A549 (cell line): Measurements from ENCODE around the gene BTF3. TPM values are rescaled to one million over a fixed set of nuclear protein-coding genes. Genes with fewer than 3 reads are reported as not detected.
"Not testable (repeated sequence)": the region's sequence is repeated elsewhere in the genome, so short reads cannot be mapped to it uniquely, and the experiment has no call there.

Experiments used
- ATAC-seq, 2 experiments: fragments of 200-7000 bp in 1 of 2; fragments of >200 bp in 1 of 2; cut with Nextera tagmentation in 1 of 2; cut with Tn5 transposase in 1 of 2; 3 replicates each; pipeline versions ENCODE4 v1.8.0 to v1.9.1; 2018 to 2020; ENCODE audit warnings: mild to moderate bottlenecking in 1 of 2, moderate library complexity in 1 of 2
- CTCF ChIA-PET: fragments of 300-600 bp; sonication (Branson Sonifier 250); formaldehyde crosslinking; extraction: SDS; loops from one replicate; lab custom pipeline; 2021; ENCODE audit warnings: antibody characterized with exemption, inconsistent platforms; lab: Yijun Ruan, JAX
- POLR2A ChIA-PET: fragments of 350-600 bp; formaldehyde crosslinking; extraction: SDS; loops from one replicate; lab custom pipeline; 2021; ENCODE audit warnings: antibody characterized with exemption, inconsistent platforms; lab: Yijun Ruan, JAX
- DNase-seq, 2 experiments: peaks; one replicate each; pipeline versions ENCODE4 v3.0.0 to v3.0.0-alpha.2; 2011 to 2016; ENCODE audit warnings: low read depth in 1 of 2, low spot score in 1 of 2
- FAIRE-seq: peaks from 2 replicates; lab custom pipeline; 2011; peaks lifted over from hg19 to GRCh38; lab: Jason Lieb, UNC
- H3K27ac ChIP-seq, 2 experiments: fragments of >200 bp; sonication (Bioruptor Twin); formaldehyde crosslinking; 3 replicates each; pipeline ENCODE4 v1.5.1; 2016 to 2017
- H3K4me1 ChIP-seq: fragments of >200 bp; sonication (Bioruptor Twin); formaldehyde crosslinking; 3 replicates; pipeline ENCODE4 v1.6.1; 2016
- H3K4me2 ChIP-seq: fragments of >200 bp; sonication (Bioruptor Twin); formaldehyde crosslinking; 3 replicates; pipeline ENCODE4 v1.6.1; 2016
- H3K4me3 ChIP-seq: fragments of >200 bp; sonication (Bioruptor Twin); formaldehyde crosslinking; 3 replicates; pipeline ENCODE4 v1.5.1; 2016
- H3K9me3 ChIP-seq: fragments of >200 bp; sonication (Bioruptor Twin); formaldehyde crosslinking; 3 replicates; pipeline ENCODE4 v1.6.1; 2016
- BHLHE40 ChIP-seq: IDR thresholded peaks from 2 replicates; pipeline ENCODE4 v1.6.1; 2012; ENCODE audit warnings: low read depth, low read length, inconsistent platforms
- CBX2 ChIP-seq: fragments of 200-600 bp; sonication (generic); IDR thresholded peaks from 2 replicates; pipeline ENCODE4 v1.6.1; 2016; ENCODE audit warnings: low read depth, mild to moderate bottlenecking, borderline replicate concordance
- CHD4 ChIP-seq: fragments of 200-600 bp; sonication (generic); IDR thresholded peaks from 2 replicates; pipeline ENCODE4 v1.6.1; 2016; ENCODE audit warnings: antibody characterized with exemption, mild to moderate bottlenecking, borderline replicate concordance
- EHF ChIP-seq: fragments of 250-450 bp; sonication (Bioruptor Pico); IDR thresholded peaks from 2 replicates; pipeline ENCODE4 v1.5.0; 2020; ENCODE audit warnings: mild to moderate bottlenecking
- EP300 ChIP-seq, 2 experiments: fragments of >200 bp; sonication (Bioruptor Twin); formaldehyde crosslinking; IDR thresholded peaks; 2 replicates in 1 of 2; 3 replicates in 1 of 2; pipeline ENCODE4 v1.6.1; 2016 to 2017
- ESRRA ChIP-seq: fragments of 150-350 bp; IDR thresholded peaks from 2 replicates; pipeline ENCODE4 v1.6.1; 2014; ENCODE audit warnings: mild to moderate bottlenecking, low read length, borderline replicate concordance
- FOSB ChIP-seq: fragments of 250-450 bp; sonication (Bioruptor Pico); IDR thresholded peaks from 2 replicates; pipeline ENCODE4 v1.5.0; 2020; ENCODE audit warnings: mild to moderate bottlenecking, moderate library complexity
- HEYL ChIP-seq: fragments of 250-450 bp; sonication (Bioruptor Pico); IDR thresholded peaks from 2 replicates; pipeline ENCODE4 v1.8.0; 2021; ENCODE audit warnings: mild to moderate bottlenecking, moderate library complexity
- HOXA7 ChIP-seq: fragments of 250-450 bp; sonication (Bioruptor Pico); IDR thresholded peaks from 2 replicates; pipeline ENCODE4 v1.5.0; 2020; ENCODE audit warnings: mild to moderate bottlenecking, moderate library complexity
- HOXB13 ChIP-seq: fragments of 250-450 bp; sonication (Bioruptor Pico); IDR thresholded peaks from 2 replicates; pipeline ENCODE4 v1.5.0; 2020; ENCODE audit warnings: low read depth, mild to moderate bottlenecking, moderate library complexity
- JUN ChIP-seq, 2 experiments: fragments of >200 bp; sonication (Bioruptor Twin); formaldehyde crosslinking; IDR thresholded peaks; 2 replicates in 1 of 2; 3 replicates in 1 of 2; pipeline ENCODE4 v1.6.1; 2016 to 2017
- KDM5A ChIP-seq: fragments of 200-600 bp; sonication (generic); IDR thresholded peaks from 2 replicates; pipeline ENCODE4 v1.6.1; 2016; ENCODE audit warnings: antibody characterized with exemption, mild to moderate bottlenecking
- MAFK ChIP-seq: fragments of 450-650 bp; IDR thresholded peaks from 2 replicates; pipeline ENCODE4 v1.6.1; 2014; ENCODE audit not compliant: partially characterized antibody
- NFE2L2 ChIP-seq: fragments of 150-350 bp; conservative IDR thresholded peaks from 2 replicates; pipeline ENCODE4 v1.6.1; 2014; ENCODE audit warnings: low read length
- NPAS2 ChIP-seq: fragments of 250-450 bp; sonication (Bioruptor Pico); IDR thresholded peaks from 2 replicates; pipeline ENCODE4 v1.8.0; 2022; ENCODE audit warnings: mild to moderate bottlenecking, moderate library complexity, borderline replicate concordance
- NR3C1 ChIP-seq: fragments of >200 bp; sonication (Bioruptor Twin); formaldehyde crosslinking; IDR thresholded peaks from 3 replicates; pipeline ENCODE4 v1.6.1; 2017
- POLR2A ChIP-seq: IDR thresholded peaks from 2 replicates; pipeline ENCODE4 v1.6.1; 2012; ENCODE audit warnings: mild to moderate bottlenecking, low read length
- RAD21 ChIP-seq, 2 experiments: fragments of >200 bp in 1 of 2; sonication (Bioruptor Twin) in 1 of 2; formaldehyde crosslinking in 1 of 2; IDR thresholded peaks in 1 of 2; conservative IDR thresholded peaks in 1 of 2; 2 replicates in 1 of 2; 3 replicates in 1 of 2; pipeline ENCODE4 v1.6.1; 2012 to 2018; ENCODE audit warnings: inconsistent platforms in 1 of 2
- RARB ChIP-seq: fragments of 250-450 bp; sonication (Bioruptor Pico); IDR thresholded peaks from 2 replicates; pipeline ENCODE4 v1.8.0; 2021; ENCODE audit warnings: mild to moderate bottlenecking, moderate library complexity
- SREBF2 ChIP-seq: fragments of 450-650 bp; IDR thresholded peaks from 2 replicates; pipeline ENCODE4 v1.6.1; 2014; ENCODE audit warnings: mild to moderate bottlenecking, moderate library complexity
- ZFP36 ChIP-seq: fragments of 450-650 bp; IDR thresholded peaks from 2 replicates; pipeline ENCODE4 v1.6.1; 2014; ENCODE audit warnings: borderline replicate concordance; ENCODE audit not compliant: partially characterized antibody
- ZNF302 ChIP-seq: fragments of 250-450 bp; sonication (Bioruptor Pico); IDR thresholded peaks from 2 replicates; pipeline ENCODE4 v1.9.0; 2021; ENCODE audit warnings: inconsistent platforms, mild to moderate bottlenecking, moderate library complexity
- WGBS: methylation state at CpG from one replicate; pipeline ENCODE4 v1.1.6; 2017; ENCODE audit errors: missing lambda C conversion rate; 5-methylcytosine and 5-hydroxymethylcytosine counted together
- polyA plus RNA-seq, 4 experiments: library from polyadenylated mRNA; depleted of rRNA in 3 of 4; stranded (reverse); fragments of >200 nt; fragmentation: RNase III in 1 of 4; extraction: RNeasy Plus Mini Kit Qiagen cat#74134 plus additional on column Dnase treatment in 1 of 4; gene quantifications; 2 replicates in 3 of 4; 3 replicates in 1 of 4; pipeline ENCODE4 v1.2.3, GENCODE V29; 2011 to 2017
- TF ChIP-seq, protein P1 (sequence below): fragments of 250-450 bp; sonication (Bioruptor Pico); IDR thresholded peaks from 2 replicates; pipeline ENCODE4 v1.5.0; 2020; ENCODE audit warnings: low read depth, mild to moderate bottlenecking, moderate library complexity
- TF ChIP-seq, protein P2 (sequence below): fragments of >200 bp; sonication (Bioruptor Twin); formaldehyde crosslinking; IDR thresholded peaks from 3 replicates; pipeline ENCODE4 v1.5.1; 2016
- TF ChIP-seq, protein P3 (sequence below): fragments of >200 bp; sonication (Bioruptor Twin); formaldehyde crosslinking; IDR thresholded peaks from 2 replicates; pipeline ENCODE4 v1.6.1; 2016

BTF3 gene
- polyA plus RNA-seq, 2 of the 4 experiments (the other 2 are of a cell fraction), result 1,048 to 1,159 TPM

DNA sequence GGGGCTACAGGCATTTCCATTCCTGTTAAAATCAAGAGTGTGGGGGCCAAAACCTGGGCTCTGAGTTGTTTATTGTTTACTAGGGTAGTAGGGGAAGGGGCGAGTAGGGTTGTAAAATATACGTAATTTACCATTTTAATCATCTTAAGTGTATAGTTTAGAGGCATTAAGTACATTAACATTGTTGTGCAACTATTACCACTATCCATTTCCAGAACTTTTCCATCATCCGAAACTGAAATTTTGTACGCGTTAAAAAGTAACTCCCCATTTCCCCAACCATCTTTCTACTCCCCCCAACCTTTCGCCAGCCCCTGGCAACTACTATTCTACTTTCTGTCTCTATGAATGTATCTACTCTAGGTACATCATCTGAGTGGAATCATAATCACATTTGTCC lies 46.0 kb upstream of the BTF3 start:
- POLR2A ChIA-PET, result no interaction called here
- H3K4me2 ChIP-seq, result peak overlapping the region; percentile 95; the same call in 2 of the 3 replicates
- TF ChIP-seq SREBF2 (no peak), RARB (CRISPR knock-in tag) (no peak), HEYL (CRISPR knock-in tag) (no peak), NPAS2 (CRISPR knock-in tag) (no peak), ZFP36 (no peak), NFE2L2 (no peak), NR3C1 (no peak), POLR2A (no peak)
- H3K27ac ChIP-seq, result no peak overlapping the region
- ATAC-seq, result no peak
- H3K9me3 ChIP-seq, result no peaks in the 10 kb centered on the region
- peaks cover 11% of the 10 kb centered on the region; the same call in 2 of the 3 replicates for H3K4me1 ChIP-seq
- WGBS, result 81% methylated on average over 6 of the region's 6 CpGs
- H3K4me3 ChIP-seq, result no peak overlapping the region; the same call in 2 of the 3 replicates
- DNase-seq, result no peak
- no peak for FAIRE-seq
- CTCF ChIA-PET, result interaction anchor here (1.7 kb wide), 1 partner anchor 130 kb away, joined by 4 read pairs; no protein-coding TSS in a partner anchor

DNA sequence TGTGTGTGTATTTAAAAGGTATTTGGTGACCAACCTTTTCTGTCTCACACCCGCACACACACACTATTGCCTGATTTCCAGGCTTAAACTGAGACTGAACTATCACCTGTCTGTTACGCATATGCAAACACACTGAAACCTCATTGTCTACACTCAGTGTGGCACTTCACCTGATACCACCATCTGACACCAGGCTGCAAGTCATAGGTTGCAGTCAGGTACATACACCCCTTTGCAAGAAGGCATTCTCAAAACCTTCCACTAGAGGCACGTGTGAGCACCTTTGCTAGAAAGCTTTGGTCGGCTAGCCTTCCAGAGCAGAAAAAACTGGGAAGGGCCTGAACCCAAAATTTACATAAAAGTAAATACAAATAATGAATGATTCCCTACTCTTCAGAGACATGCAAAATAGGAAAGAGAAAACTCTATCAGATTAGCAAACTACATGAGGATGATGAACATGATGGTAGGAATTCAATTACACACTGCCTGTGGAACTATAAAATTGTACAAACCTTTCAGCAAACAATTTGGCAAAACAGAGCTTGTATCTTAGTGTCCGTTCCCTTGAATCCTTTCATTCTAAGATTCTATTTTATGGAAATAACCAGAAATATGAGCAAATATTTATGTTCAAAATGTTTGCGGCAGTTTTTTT lies 43.7 kb upstream of the BTF3 start:
- Histone ChIP-seq H3K9me3 (no peaks in the 10 kb centered on the region), H3K27ac (no peak overlapping the region), H3K4me2 (no peak overlapping the region), H3K4me1 (0 out of 3 replicates have a peak, but pooled peaks cover 4% of the 10 kb centered on the region), H3K4me3 (no peak overlapping the region)
- 44% methylated on average over 6 of the region's 6 CpGs for whole genome bisulfite sequencing
- CTCF ChIA-PET, result interaction anchor here (0.6 to 4.3 kb wide), 31 partner anchors 9 to 405 kb away, joined by 3 to 48 read pairs (median 4); partner anchors contain the start of gene BTF3
- POLR2A ChIA-PET, result interaction anchor here (1.0 to 1.2 kb wide), 2 partner anchors 44 to 238 kb away, joined by 4 to 8 read pairs; partner anchors contain the start of gene BTF3
- FAIRE-seq (peak; percentile 91), DNase-seq (peak in 1 of 2 experiments; percentile 83), ATAC-seq (peak; percentile 75 to 79)
- peak; percentile 25 to 43; a peak in 3 of 5 replicates for TF ChIP-seq RAD21 (conservative IDR thresholded peaks at IDR 0.05 in 1 of 2, IDR thresholded peaks at IDR 0.05 in 1 of 2)
- TF ChIP-seq, protein P1, sequence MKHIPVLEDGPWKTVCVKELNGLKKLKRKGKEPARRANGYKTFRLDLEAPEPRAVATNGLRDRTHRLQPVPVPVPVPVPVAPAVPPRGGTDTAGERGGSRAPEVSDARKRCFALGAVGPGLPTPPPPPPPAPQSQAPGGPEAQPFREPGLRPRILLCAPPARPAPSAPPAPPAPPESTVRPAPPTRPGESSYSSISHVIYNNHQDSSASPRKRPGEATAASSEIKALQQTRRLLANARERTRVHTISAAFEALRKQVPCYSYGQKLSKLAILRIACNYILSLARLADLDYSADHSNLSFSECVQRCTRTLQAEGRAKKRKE, result no peak
- TF ChIP-seq, protein P2, sequence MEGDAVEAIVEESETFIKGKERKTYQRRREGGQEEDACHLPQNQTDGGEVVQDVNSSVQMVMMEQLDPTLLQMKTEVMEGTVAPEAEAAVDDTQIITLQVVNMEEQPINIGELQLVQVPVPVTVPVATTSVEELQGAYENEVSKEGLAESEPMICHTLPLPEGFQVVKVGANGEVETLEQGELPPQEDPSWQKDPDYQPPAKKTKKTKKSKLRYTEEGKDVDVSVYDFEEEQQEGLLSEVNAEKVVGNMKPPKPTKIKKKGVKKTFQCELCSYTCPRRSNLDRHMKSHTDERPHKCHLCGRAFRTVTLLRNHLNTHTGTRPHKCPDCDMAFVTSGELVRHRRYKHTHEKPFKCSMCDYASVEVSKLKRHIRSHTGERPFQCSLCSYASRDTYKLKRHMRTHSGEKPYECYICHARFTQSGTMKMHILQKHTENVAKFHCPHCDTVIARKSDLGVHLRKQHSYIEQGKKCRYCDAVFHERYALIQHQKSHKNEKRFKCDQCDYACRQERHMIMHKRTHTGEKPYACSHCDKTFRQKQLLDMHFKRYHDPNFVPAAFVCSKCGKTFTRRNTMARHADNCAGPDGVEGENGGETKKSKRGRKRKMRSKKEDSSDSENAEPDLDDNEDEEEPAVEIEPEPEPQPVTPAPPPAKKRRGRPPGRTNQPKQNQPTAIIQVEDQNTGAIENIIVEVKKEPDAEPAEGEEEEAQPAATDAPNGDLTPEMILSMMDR, result peak; percentile 59

DNA sequence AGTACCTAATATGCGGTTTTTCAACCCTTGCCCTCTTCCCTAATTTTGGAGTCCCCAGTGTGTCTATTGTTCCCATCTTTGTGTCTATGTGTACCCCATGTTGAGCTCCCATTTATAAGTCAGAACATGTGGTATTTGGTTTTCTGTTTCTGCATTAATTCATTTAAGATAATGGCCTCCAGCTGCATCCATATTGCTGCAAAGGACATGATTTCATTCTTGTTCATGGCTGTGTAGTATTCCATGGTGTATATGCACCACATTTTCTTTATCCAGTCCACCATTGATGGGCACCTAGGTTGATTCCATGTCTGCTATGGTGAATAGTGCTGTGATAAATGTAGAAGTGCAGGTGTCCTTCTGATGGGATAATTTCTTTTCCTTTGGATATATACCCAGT lies 41.8 kb upstream of the BTF3 start:
- CTCF ChIA-PET, result interaction anchor here (0.6 to 4.3 kb wide), 3 partner anchors 16 to 241 kb away, joined by 3 to 48 read pairs (median 22); no protein-coding TSS in a partner anchor

DNA sequence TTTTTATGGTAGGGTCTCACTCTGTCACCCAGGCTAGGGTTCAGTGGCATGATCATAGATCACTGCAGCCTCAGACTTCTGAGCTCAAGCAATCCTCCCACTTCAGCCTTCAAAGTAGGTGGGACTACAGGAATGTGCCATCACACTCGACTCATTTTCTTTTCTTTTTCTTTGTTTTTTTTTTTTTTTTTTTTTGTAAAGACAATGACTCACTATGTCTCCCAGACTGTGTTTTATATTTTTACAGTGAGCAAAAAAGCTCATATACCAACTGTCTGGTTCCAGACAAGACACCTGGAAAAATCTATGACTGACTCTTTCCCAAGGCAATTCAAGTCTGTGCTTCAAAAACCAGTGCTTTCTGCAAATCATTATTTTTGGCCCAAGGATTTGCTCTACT lies 38.9 kb upstream of the BTF3 start:
- POLR2A ChIA-PET, result interaction anchor here (0.6 to 1.2 kb wide), 3 partner anchors 16 to 350 kb away, joined by 4 to 8 read pairs (median 7); partner anchors contain the start of gene BTF3
- ATAC-seq (no peak), DNase-seq (no peak)
- 0% methylated on average over 1 of the region's 1 CpG for WGBS
- no peak for TF ChIP-seq FOSB
- TF ChIP-seq EP300 (IDR thresholded peaks at IDR 0.05), result no peak
- no peak for TF ChIP-seq ESRRA
- TF ChIP-seq CHD4, result no peak
- TF ChIP-seq, protein P3, sequence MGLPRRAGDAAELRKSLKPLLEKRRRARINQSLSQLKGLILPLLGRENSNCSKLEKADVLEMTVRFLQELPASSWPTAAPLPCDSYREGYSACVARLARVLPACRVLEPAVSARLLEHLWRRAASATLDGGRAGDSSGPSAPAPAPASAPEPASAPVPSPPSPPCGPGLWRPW, result no peak
- no peak for TF ChIP-seq ZNF302 (CRISPR knock-in tag)
- no peak for TF ChIP-seq KDM5A
- TF ChIP-seq BHLHE40, result no peak
- TF ChIP-seq EHF (CRISPR knock-in tag), result no peak
- no peak for TF ChIP-seq CBX2
- TF ChIP-seq HOXB13 (CRISPR knock-in tag), result no peak
- no peak for TF ChIP-seq HOXA7 (CRISPR knock-in tag)
- no peak for TF ChIP-seq JUN (IDR thresholded peaks at IDR 0.05)
- no peak for TF ChIP-seq HEYL (CRISPR knock-in tag)
- TF ChIP-seq MAFK, result no peak
- TF ChIP-seq, all 56 proteins: peak for 0
- Histone ChIP-seq H3K27ac (no peak overlapping the region), H3K4me1 (no peaks in the 10 kb centered on the region), H3K4me2 (no peak overlapping the region), H3K9me3 (no peaks in the 10 kb centered on the region), H3K4me3 (no peak overlapping the region)
- CTCF ChIA-PET, result interaction anchor here (0.6 to 2.4 kb wide), 3 partner anchors 77 to 230 kb away, joined by 3 to 7 read pairs (median 3); no protein-coding TSS in a partner anchor
- no peak for FAIRE-seq

More for the DNA sequence above, 41.8 kb upstream of the BTF3 start:
- 27% methylated on average over 1 of the region's 1 CpG for WGBS
- H3K4me2 ChIP-seq, H3K27ac ChIP-seq, FAIRE-seq, H3K9me3 ChIP-seq, ATAC-seq, H3K4me1 ChIP-seq, POLR2A ChIA-PET, DNase-seq, H3K4me3 ChIP-seq: not testable (repeated sequence)
